Gastrocnemius medialis (tissue), 4 donors: ENCODE measurements around the gene VTI1A. TPM values are rescaled to one million over a fixed set of nuclear protein-coding genes. Genes with fewer than 3 reads are reported as not detected.

Experiments
- ATAC-seq, 2 donors: fragments of 150-250 bp; one replicate each; pipeline ENCODE4 v1.9.1; 2016
- DNase-seq, 2 donors: peaks; one replicate each; pipeline ENCODE4 v3.0.0-alpha.2; 2019
- H3K27ac ChIP-seq, 4 donors: fragments of 200-600 bp; sonication (generic); 1 replicate in 1 of 4; 2 replicates in 3 of 4; pipeline ENCODE4 v1.5.1; 2016 to 2018; ENCODE audit warnings: mild to moderate bottlenecking in 2 of 4, moderate library complexity in 1 of 4
- H3K27me3 ChIP-seq, 3 donors: fragments of 200-600 bp; sonication (generic) in 2 of 3; 1 replicate in 1 of 3; 2 replicates in 2 of 3; pipeline versions ENCODE4 v1.5.1 to v1.6.0; 2016 to 2019; ENCODE audit warnings: mild to moderate bottlenecking in 1 of 3, moderate library complexity in 1 of 3
- H3K36me3 ChIP-seq, 2 donors: fragments of 200-600 bp; sonication (generic) in 1 of 2; one replicate each; pipeline ENCODE4 v1.5.1; 2017 to 2018
- H3K4me1 ChIP-seq, 2 donors: fragments of 200-600 bp; sonication (generic) in 1 of 2; one replicate each; pipeline ENCODE4 v1.5.1; 2016 to 2017; ENCODE audit warnings: mild to moderate bottlenecking in 2 of 2
- H3K4me3 ChIP-seq, 4 donors: fragments of 200-600 bp; sonication (generic) in 3 of 4; 1 replicate in 1 of 4; 2 replicates in 3 of 4; pipeline ENCODE4 v1.5.1; 2016 to 2019; ENCODE audit warnings: mild to moderate bottlenecking in 2 of 4
- H3K9me3 ChIP-seq, 3 donors: fragments of 200-600 bp; sonication (generic) in 2 of 3; 1 replicate in 1 of 3; 2 replicates in 2 of 3; pipeline ENCODE4 v1.5.1; 2016 to 2019
- CTCF ChIP-seq, 5 experiments: fragments of 450-650 bp in 3 of 5; fragments of 200-600 bp in 2 of 5; sonication (generic) in 2 of 5; IDR thresholded peaks in 4 of 5; conservative IDR thresholded peaks in 1 of 5; 1 replicate in 4 of 5; 2 replicates in 1 of 5; pipeline ENCODE4 v1.5.1; 2016 to 2019; ENCODE audit warnings: antibody characterized with exemption in 5 of 5, mild to moderate bottlenecking in 3 of 5, moderate library complexity in 3 of 5
- POLR2A ChIP-seq, 2 donors: fragments of 450-650 bp; IDR thresholded peaks; one replicate each; pipeline ENCODE4 v1.6.1; 2017; ENCODE audit warnings: antibody characterized with exemption in 2 of 2, mild to moderate bottlenecking in 2 of 2, moderate library complexity in 2 of 2
- in situ Hi-C, 4 donors: fragments of 200-750 bp; cut with MboI; loops; one replicate each; pipeline versions ENCODE4 v1.15.0 to v1.8.0; 2017; ENCODE audit warnings: low sequenced_read_pairs in 4 of 4
- intact Hi-C: fragments of 100-400 bp; cut with DNase I; formaldehyde crosslinking; loops from one replicate; pipeline ENCODE4 v1.15.1; 2023; ENCODE audit warnings: low total_unique reads
- total RNA-seq, 4 donors: library from RNA; depleted of rRNA; stranded (reverse); fragments of >200 nt; gene quantifications; one replicate each; pipeline versions ENCODE4 v1.1.0 to v1.2.3, GENCODE V29; 2016

VTI1A gene
- total RNA-seq, 4 donors from 2014 or later, result 26.5 to 51.2 (median 30.6) TPM

GRCh38 chr10:112746329-112746728, 299.3 kb downstream of the VTI1A start:
- Histone ChIP-seq H3K27ac (no peak overlapping the region), H3K27me3 (no peaks in the 10 kb centered on the region), H3K9me3 (no peaks in the 10 kb centered on the region), H3K36me3 (no peaks in the 10 kb centered on the region), H3K4me3 (no peak overlapping the region), H3K4me1 (peaks cover 0 to 8% of the 10 kb centered on the region in 2 donors)
- ATAC-seq, result no peak
- in situ Hi-C loops (loop anchor here in 1 of 4 donors (25.0 kb wide), 1 partner anchor 366 kb away; no protein-coding TSS in a partner anchor), intact Hi-C loops (no loop called here)
- DNase-seq, result no peak
- TF ChIP-seq CTCF (IDR thresholded peaks at IDR 0.05 in 4 of 5, conservative IDR thresholded peaks at IDR 0.05 in 1 of 5) (no peak), POLR2A (IDR thresholded peaks at IDR 0.05) (no peak)

DNA sequence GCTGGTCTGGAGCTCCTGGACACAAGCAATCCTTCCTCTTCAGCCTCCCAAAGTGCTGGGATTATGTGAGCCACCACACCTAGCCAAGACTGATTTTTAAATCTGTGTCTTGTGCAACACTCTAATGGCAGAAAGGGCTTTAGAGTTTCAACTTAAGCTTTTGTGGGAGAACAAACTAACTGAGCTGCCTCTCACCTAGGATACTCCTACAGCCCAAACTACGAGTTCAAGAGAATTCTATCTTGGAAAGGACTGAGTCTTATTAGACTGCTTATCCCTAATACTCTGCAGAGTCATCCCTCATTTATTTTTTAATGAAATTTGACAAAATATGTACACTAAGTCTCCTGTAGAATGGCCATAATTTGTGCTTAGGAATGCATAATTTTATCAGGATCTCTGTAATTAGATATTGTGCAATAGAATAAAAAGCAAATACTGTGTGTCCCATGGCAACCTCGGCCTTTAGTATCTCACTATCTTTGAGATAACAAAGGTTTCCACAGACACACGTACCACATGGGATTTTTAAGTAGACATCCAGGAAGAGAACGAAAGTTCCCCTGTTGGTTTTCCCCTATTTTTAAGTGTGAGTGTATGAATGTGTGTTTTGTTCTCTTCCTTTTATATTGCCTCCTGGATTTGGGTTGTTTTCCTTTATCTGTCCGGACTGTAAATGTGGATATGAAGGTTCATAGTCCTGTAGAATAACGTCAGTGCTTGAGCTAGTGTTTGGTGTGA, 303.6 kb downstream of the VTI1A start:
- H3K27ac ChIP-seq, result no peak overlapping the region
- intact Hi-C loops (no loop called here), in situ Hi-C loops (no loop called here)
- ATAC-seq (no peak), DNase-seq (no peak)
- H3K27me3 ChIP-seq, result no peaks in the 10 kb centered on the region
- no peaks in the 10 kb centered on the region for H3K36me3 ChIP-seq
- H3K9me3 ChIP-seq, result no peaks in the 10 kb centered on the region
- no peaks in the 10 kb centered on the region for H3K4me1 ChIP-seq
- TF ChIP-seq CTCF (IDR thresholded peaks at IDR 0.05 in 4 of 5, conservative IDR thresholded peaks at IDR 0.05 in 1 of 5) (no peak), POLR2A (IDR thresholded peaks at IDR 0.05) (no peak)
- H3K4me3 ChIP-seq, result no peak overlapping the region

GRCh38 chr10:112751651-112752050, 304.6 kb downstream of the VTI1A start:
- no peak for DNase-seq
- H3K9me3 ChIP-seq, result no peaks in the 10 kb centered on the region
- H3K4me3 ChIP-seq, result no peak overlapping the region
- TF ChIP-seq CTCF (IDR thresholded peaks at IDR 0.05 in 4 of 5, conservative IDR thresholded peaks at IDR 0.05 in 1 of 5) (no peak), POLR2A (IDR thresholded peaks at IDR 0.05) (no peak)
- H3K4me1 ChIP-seq, result no peaks in the 10 kb centered on the region
- H3K27me3 ChIP-seq, result no peaks in the 10 kb centered on the region
- no peak for ATAC-seq
- intact Hi-C loops, result no loop called here
- H3K27ac ChIP-seq, result no peak overlapping the region
- in situ Hi-C loops, result no loop called here
- H3K36me3 ChIP-seq, result no peaks in the 10 kb centered on the region

DNA sequence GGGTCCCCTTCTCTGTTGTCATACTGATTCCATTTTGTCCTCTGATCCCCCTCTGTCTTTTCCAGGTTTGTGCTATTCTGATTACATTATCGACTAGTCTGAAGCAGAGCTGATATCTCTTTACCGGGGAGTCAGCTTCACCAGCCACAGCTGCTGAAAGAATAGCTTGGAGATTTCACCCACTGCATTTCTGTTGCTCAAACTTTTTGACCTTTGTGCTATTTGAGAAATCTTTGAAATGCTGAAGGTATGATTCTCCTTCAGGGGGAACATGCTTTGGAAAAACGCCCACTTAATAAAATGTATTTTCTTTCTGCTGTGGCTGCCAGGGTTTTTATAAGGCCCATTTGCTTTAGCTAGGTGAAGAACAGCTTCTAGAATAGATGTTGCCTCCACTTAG, 305.3 kb downstream of the VTI1A start:
- Histone ChIP-seq H3K36me3 (no peaks in the 10 kb centered on the region), H3K9me3 (no peaks in the 10 kb centered on the region), H3K27ac (no peak overlapping the region), H3K4me3 (no peak overlapping the region), H3K4me1 (no peaks in the 10 kb centered on the region), H3K27me3 (no peaks in the 10 kb centered on the region)
- in situ Hi-C loops (no loop called here), intact Hi-C loops (no loop called here)
- TF ChIP-seq POLR2A (IDR thresholded peaks at IDR 0.05) (no peak), CTCF (IDR thresholded peaks at IDR 0.05 in 4 of 5, conservative IDR thresholded peaks at IDR 0.05 in 1 of 5) (no peak)
- no peak for ATAC-seq
- DNase-seq, result no peak
